A549 treated with GW870086 at 1 μM for 4 hours (cell line): ENCODE results near the gene POM121. TPM values are rescaled to one million over a fixed set of nuclear protein-coding genes. Genes with fewer than 3 reads are reported as not detected.

ENCODE experiments used
- total RNA-seq: library from RNA; stranded (reverse); fragments of 200-300 nt; extraction: Qiagen RNA extraction; gene quantifications from 5 replicates; pipeline ENCODE4 v1.2.3, GENCODE V29; 2022; ENCODE audit warnings: low read depth

Gene POM121
- 35.6 to 42.7 TPM (median 39.7 TPM) in 5 replicates for total RNA-seq

DNA sequence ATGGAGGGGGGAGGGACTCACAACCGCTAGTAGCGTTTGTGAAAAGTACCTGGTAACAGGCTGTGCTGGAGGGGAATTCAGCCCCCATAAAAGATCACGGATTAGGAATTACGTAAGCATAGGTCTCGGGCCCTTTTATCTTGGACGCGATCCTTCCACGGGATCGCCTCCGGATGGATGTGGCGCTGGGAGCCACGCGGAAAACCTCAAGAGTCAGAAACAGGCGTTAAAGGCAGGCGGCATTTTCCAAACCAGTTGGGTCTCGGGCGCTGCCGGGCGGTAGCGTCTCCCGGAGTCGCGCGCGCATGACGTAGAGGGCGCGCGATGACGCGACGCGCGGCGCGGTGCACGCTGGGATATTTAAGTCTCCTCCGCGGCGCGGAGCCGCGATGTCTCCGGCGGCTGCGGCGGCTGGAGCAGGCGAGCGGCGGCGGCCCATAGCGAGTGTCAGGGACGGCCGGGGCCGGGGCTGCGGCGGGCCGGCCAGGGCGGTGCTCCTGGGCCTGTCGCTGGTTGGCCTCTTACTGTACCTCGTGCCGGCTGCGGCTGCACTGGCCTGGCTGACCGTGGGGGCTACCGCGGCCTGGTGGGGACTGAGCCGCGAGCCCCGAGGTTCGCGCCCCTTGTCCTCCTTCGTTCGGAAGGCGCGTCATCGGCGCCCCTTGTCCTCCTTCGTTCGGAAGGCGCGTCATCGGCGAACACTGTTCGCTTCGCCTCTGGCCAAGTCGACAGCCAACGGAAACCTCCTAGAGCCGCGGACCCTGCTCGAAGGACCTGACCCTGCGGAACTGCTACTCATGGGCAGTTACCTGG lies at the start of gene POM121:
TSS of gene POM121 (plus strand) at position 363 of the 813 bp plus-strand sequence. CDS start at position 390, 27 bp downstream.

DNA sequence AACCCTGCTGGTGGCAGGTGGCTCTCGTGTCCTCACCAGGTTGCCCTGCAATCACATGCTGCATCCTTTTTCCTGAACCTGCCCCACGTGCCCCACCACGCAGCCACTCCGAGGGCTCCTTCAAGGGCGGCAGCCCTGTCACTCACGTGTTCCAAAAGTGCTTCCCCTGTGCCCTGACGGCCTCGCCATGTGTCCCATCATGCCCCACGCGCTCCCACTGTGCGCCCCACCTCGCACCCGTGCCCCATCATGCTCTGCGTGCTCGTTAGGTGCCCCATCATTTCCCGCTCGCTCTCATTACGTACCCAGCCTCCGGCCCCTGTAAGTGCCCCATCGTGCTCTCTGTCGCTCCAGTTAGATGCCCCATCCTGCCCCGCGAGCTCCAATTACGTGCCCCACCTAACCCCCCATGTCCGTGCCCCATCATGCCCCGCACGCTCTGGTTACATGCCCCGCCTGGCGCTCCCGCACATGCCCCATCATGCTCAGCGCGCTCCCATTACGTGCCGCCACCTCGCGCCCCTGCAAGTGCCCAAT lies 44.2 kb downstream of the POM121 start, which contains the start of gene TRIM74:
TSS of gene TRIM74 (minus strand) at position 487 of the 537 bp plus-strand sequence. CDS start 3,309 bp downstream, outside the sequence.

Other genes with a start within 250 kb of the POM121 start
- gene TYW1B, start 96.9 kb upstream of the POM121 start, total RNA-seq: 2.2 to 2.8 TPM (median 2.6 TPM) in 5 replicates
- 0.15 to 0.30 TPM (median 0.24 TPM) in 4 of 5 replicates, not detected in the other for gene TRIM74, start 44.4 kb downstream of the POM121 start, total RNA-seq
- not detected in 5 replicates for gene SPDYE8, start 104.7 kb downstream of the POM121 start, total RNA-seq
- not detected in 5 replicates for gene SPDYE11, start 132.8 kb downstream of the POM121 start, total RNA-seq
- gene SPDYE9, start 160.9 kb downstream of the POM121 start, total RNA-seq: not detected in 5 replicates